BLaER1 (cell line): Measurements from ENCODE around the gene SMOC2.

Source experiments
- H3K27ac ChIP-seq: shearing (Covaris generic); formaldehyde crosslinking; 2 replicates; pipeline ENCODE4 v1.8.1; 2022
- H3K27me3 ChIP-seq: shearing (Covaris generic); formaldehyde crosslinking; 2 replicates; pipeline ENCODE4 v1.8.1; 2022
- H3K36me3 ChIP-seq: shearing (Covaris generic); formaldehyde crosslinking; 2 replicates; pipeline ENCODE4 v1.8.1; 2022
- H3K4me1 ChIP-seq: shearing (Covaris generic); formaldehyde crosslinking; 2 replicates; pipeline ENCODE4 v1.8.1; 2022
- H3K4me2 ChIP-seq: shearing (Covaris generic); formaldehyde crosslinking; 2 replicates; pipeline ENCODE4 v1.8.1; 2022
- H3K4me3 ChIP-seq: shearing (Covaris generic); formaldehyde crosslinking; 2 replicates; pipeline ENCODE4 v1.8.1; 2022
- H3K9ac ChIP-seq: shearing (Covaris generic); formaldehyde crosslinking; 2 replicates; pipeline ENCODE4 v1.8.1; 2022
- H3K9me3 ChIP-seq: shearing (Covaris generic); formaldehyde crosslinking; 2 replicates; pipeline ENCODE4 v1.8.1; 2022
- H4K20me1 ChIP-seq: shearing (Covaris generic); formaldehyde crosslinking; 2 replicates; pipeline ENCODE4 v1.8.1; 2022
- Cebpa-rat ChIP-seq: shearing (Covaris generic); IDR thresholded peaks from 2 replicates; pipeline ENCODE4 v1.8.1; 2022

Gene SMOC2

GRCh38 chr6:168496139-168496996 is 55.4 kb downstream of the SMOC2 start:
- Histone ChIP-seq H3K9ac (no peak overlapping the region), H4K20me1 (no peaks in the 10 kb centered on the region), H3K9me3 (no peaks in the 10 kb centered on the region), H3K36me3 (no peaks in the 10 kb centered on the region), H3K4me1 (no peaks in the 10 kb centered on the region), H3K27ac (no peak overlapping the region), H3K27me3 (no peaks in the 10 kb centered on the region), H3K4me2 (no peak overlapping the region), H3K4me3 (no peak overlapping the region)
- TF ChIP-seq Cebpa-rat = no peak

GRCh38 chr6:168496997-168497331 is 56.0 kb downstream of the SMOC2 start:
- Histone ChIP-seq H3K36me3 (no peaks in the 10 kb centered on the region), H3K4me3 (no peak overlapping the region), H3K27ac (no peak overlapping the region), H3K27me3 (no peaks in the 10 kb centered on the region), H3K9me3 (no peaks in the 10 kb centered on the region), H3K9ac (no peak overlapping the region), H4K20me1 (no peaks in the 10 kb centered on the region), H3K4me2 (no peak overlapping the region), H3K4me1 (no peaks in the 10 kb centered on the region)
- TF ChIP-seq Cebpa-rat = no peak

- TF ChIP-seq Cebpa-rat = no peak
- Histone ChIP-seq H3K27me3 (no peaks in the 10 kb centered on the region), H3K4me2 (no peak overlapping the region)
These were observed 56.4 kb downstream of the SMOC2 start for GRCh38 chr6:168497381-168497780.

DNA sequence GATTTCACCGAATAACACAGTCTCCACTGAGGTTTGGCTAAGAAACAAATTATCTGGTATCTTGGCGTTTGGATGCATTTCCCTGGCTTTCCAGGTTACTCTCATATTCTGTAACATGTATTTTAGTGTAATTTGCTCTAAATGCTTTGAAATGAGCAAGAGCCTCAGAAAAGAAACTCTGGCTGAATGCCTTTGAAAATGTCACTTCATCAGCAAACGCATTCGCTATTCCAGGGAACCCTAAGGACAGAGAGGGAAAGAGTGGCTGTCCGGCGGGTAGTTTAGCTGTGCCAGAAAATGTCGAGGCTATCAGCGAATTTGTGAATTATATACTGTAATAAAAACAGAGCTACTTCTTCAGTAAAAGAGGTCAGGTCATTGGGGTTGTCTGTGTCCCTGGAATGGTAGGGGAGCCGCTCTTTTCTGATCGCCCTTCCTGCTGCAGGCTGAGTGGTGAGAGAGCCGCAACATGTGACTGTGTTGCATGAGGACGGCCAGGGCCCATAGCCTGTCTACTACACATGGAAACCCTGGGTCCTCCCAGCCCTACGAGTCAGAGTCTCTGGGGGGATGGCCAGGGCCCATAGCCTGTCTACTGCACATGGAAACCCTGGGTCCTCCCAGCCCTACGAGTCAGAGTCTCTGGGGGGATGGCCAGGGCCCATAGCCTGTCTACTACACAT is 57.3 kb downstream of the SMOC2 start:
- Histone ChIP-seq H3K4me3 (no peak overlapping the region), H3K4me2 (no peak overlapping the region), H3K36me3 (no peaks in the 10 kb centered on the region), H3K4me1 (no peaks in the 10 kb centered on the region), H3K27ac (no peak overlapping the region), H3K27me3 (no peaks in the 10 kb centered on the region), H3K9ac (no peak overlapping the region), H4K20me1 (no peaks in the 10 kb centered on the region), H3K9me3 (no peaks in the 10 kb centered on the region)
- TF ChIP-seq Cebpa-rat = no peak

More at GRCh38 chr6:168497381-168497780, 56.4 kb downstream of the SMOC2 start:
- Histone ChIP-seq H3K36me3 (no peaks in the 10 kb centered on the region), H4K20me1 (no peaks in the 10 kb centered on the region), H3K9ac (no peak overlapping the region), H3K4me1 (no peaks in the 10 kb centered on the region), H3K4me3 (no peak overlapping the region), H3K27ac (no peak overlapping the region), H3K9me3 (no peaks in the 10 kb centered on the region)

- Histone ChIP-seq H3K27me3 (no peaks in the 10 kb centered on the region), H3K9me3 (no peaks in the 10 kb centered on the region), H3K27ac (no peak overlapping the region), H3K4me1 (no peaks in the 10 kb centered on the region), H3K4me3 (no peak overlapping the region), H3K4me2 (no peak overlapping the region), H3K9ac (no peak overlapping the region), H4K20me1 (no peaks in the 10 kb centered on the region), H3K36me3 (no peaks in the 10 kb centered on the region)
- no peak for TF ChIP-seq Cebpa-rat
These were observed 58.2 kb downstream of the SMOC2 start for GRCh38 chr6:168499045-168499650.

GRCh38 chr6:168500519-168500918 is 59.5 kb downstream of the SMOC2 start:
- no peaks in the 10 kb centered on the region for H3K27me3 ChIP-seq

GRCh38 chr6:168501561-168501960 is 60.6 kb downstream of the SMOC2 start:
- Histone ChIP-seq H3K27ac (no peak overlapping the region), H4K20me1 (no peaks in the 10 kb centered on the region), H3K27me3 (no peaks in the 10 kb centered on the region), H3K9me3 (no peaks in the 10 kb centered on the region), H3K4me3 (no peak overlapping the region), H3K4me2 (no peak overlapping the region), H3K36me3 (no peaks in the 10 kb centered on the region), H3K9ac (no peak overlapping the region), H3K4me1 (no peaks in the 10 kb centered on the region)
- no peak for TF ChIP-seq Cebpa-rat

More at GRCh38 chr6:168500519-168500918, 59.5 kb downstream of the SMOC2 start:
- Histone ChIP-seq H3K4me1 (no peaks in the 10 kb centered on the region), H3K36me3 (no peaks in the 10 kb centered on the region), H3K9ac (no peak overlapping the region), H3K4me3 (no peak overlapping the region), H3K9me3 (no peaks in the 10 kb centered on the region), H3K4me2 (no peak overlapping the region), H4K20me1 (no peaks in the 10 kb centered on the region), H3K27ac (no peak overlapping the region)
- TF ChIP-seq Cebpa-rat = no peak

- H3K36me3 ChIP-seq = no peaks in the 10 kb centered on the region
- TF ChIP-seq Cebpa-rat = no peak
- H3K4me3 ChIP-seq = no peak overlapping the region
- no peaks in the 10 kb centered on the region for H4K20me1 ChIP-seq
- no peak overlapping the region for H3K9ac ChIP-seq
- no peak overlapping the region for H3K4me2 ChIP-seq
- no peaks in the 10 kb centered on the region for H3K27me3 ChIP-seq
- no peaks in the 10 kb centered on the region for H3K4me1 ChIP-seq
- H3K9me3 ChIP-seq = no peaks in the 10 kb centered on the region
- H3K27ac ChIP-seq = no peak overlapping the region
These were observed 63.4 kb downstream of the SMOC2 start for GRCh38 chr6:168504366-168504765.

- no peaks in the 10 kb centered on the region for H3K4me1 ChIP-seq
- TF ChIP-seq Cebpa-rat = no peak
- no peaks in the 10 kb centered on the region for H4K20me1 ChIP-seq
- no peak overlapping the region for H3K9ac ChIP-seq
- H3K9me3 ChIP-seq = no peaks in the 10 kb centered on the region
- no peaks in the 10 kb centered on the region for H3K27me3 ChIP-seq
- H3K4me2 ChIP-seq = no peak overlapping the region
- H3K4me3 ChIP-seq = no peak overlapping the region
- no peak overlapping the region for H3K27ac ChIP-seq
- H3K36me3 ChIP-seq = no peaks in the 10 kb centered on the region
These were observed 65.5 kb downstream of the SMOC2 start for GRCh38 chr6:168506460-168506859.

DNA sequence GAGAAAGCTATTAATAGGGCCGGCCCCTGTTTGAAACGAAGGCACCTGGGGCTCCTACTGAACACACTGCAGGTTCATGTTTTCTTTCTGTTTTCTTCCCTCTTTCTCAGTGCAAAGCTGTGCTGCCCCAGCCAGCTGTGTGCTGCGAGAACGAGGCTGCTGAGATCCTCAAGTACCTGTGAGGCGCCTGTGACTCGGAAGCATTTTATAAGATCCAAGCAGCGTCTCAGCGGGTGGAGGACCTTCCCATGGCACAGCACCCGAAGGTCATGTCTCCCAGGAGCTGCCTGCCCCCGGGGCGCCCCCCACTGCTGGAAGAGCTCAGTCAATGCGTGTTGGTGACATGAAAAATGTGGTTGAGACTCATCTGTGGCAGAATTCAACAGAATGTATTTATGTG is 66.3 kb downstream of the SMOC2 start:
- no peaks in the 10 kb centered on the region for H3K9me3 ChIP-seq
- no peak overlapping the region for H3K4me2 ChIP-seq
- H4K20me1 ChIP-seq = no peaks in the 10 kb centered on the region
- TF ChIP-seq Cebpa-rat = no peak
- no peaks in the 10 kb centered on the region for H3K36me3 ChIP-seq
- H3K4me1 ChIP-seq = no peaks in the 10 kb centered on the region
- no peak overlapping the region for H3K9ac ChIP-seq
- H3K4me3 ChIP-seq = no peak overlapping the region
- no peak overlapping the region for H3K27ac ChIP-seq
- no peaks in the 10 kb centered on the region for H3K27me3 ChIP-seq
